Fibroblast of lung (primary cell): ENCODE data around the gene SH3PXD2A. TPM values are rescaled to one million over a fixed set of nuclear protein-coding genes. Genes with fewer than 3 reads are reported as not detected.

ENCODE experiments used
- DNase-seq, 2 donors: peaks; one replicate each; pipeline versions ENCODE4 v3.0.0 to v3.0.0-alpha.2; 2010; ENCODE audit warnings: low read depth in 2 of 2
- H2AFZ ChIP-seq: 2 replicates; pipeline ENCODE4 v1.5.1; 2012; ENCODE audit warnings: low read length, control low read depth, inconsistent platforms
- H3K27ac ChIP-seq: 2 replicates; pipeline ENCODE4 v1.5.1; 2011; ENCODE audit warnings: low read length, control low read depth; ENCODE audit not compliant: insufficient read depth
- H3K27me3 ChIP-seq: 2 replicates; pipeline ENCODE4 v1.5.1; 2011; ENCODE audit warnings: mild to moderate bottlenecking, low read length; ENCODE audit not compliant: control insufficient read depth, insufficient read depth
- H3K36me3 ChIP-seq: 2 replicates; pipeline ENCODE4 v1.5.1; 2011; ENCODE audit warnings: low read length; ENCODE audit not compliant: control insufficient read depth, insufficient read depth
- H3K4me1 ChIP-seq: 2 replicates; pipeline ENCODE4 v1.5.1; 2011; ENCODE audit warnings: low read length; ENCODE audit not compliant: control insufficient read depth, insufficient read depth; ENCODE audit errors: extremely low read depth
- H3K4me2 ChIP-seq: 2 replicates; pipeline ENCODE4 v1.5.1; 2011; ENCODE audit warnings: low read length, control low read depth; ENCODE audit not compliant: insufficient read depth; ENCODE audit errors: extremely low read depth
- H3K4me3 ChIP-seq, 4 experiments: fragments of 200-600 bp in 1 of 4; sonication (generic) in 1 of 4; replicated peaks in 1 of 4; 2 replicates each; pipeline ENCODE4 v1.5.1; 2011 to 2016; ENCODE audit warnings: low read length in 4 of 4, low read depth in 3 of 4, mild to moderate bottlenecking in 3 of 4, control low read depth in 2 of 4, inconsistent platforms in 1 of 4, mixed read lengths in 1 of 4; ENCODE audit not compliant: insufficient read depth in 1 of 4; ENCODE audit errors: control extremely low read depth in 1 of 4
- H3K79me2 ChIP-seq: 2 replicates; pipeline ENCODE4 v1.5.1; 2012; ENCODE audit warnings: mild to moderate bottlenecking, low read length, inconsistent platforms; ENCODE audit not compliant: control insufficient read depth, insufficient read depth
- H3K9ac ChIP-seq: 2 replicates; pipeline ENCODE4 v1.5.1; 2011; ENCODE audit warnings: mild to moderate bottlenecking, low read length, control low read depth; ENCODE audit not compliant: insufficient read depth
- H3K9me3 ChIP-seq: 2 replicates; pipeline ENCODE4 v1.5.1; 2012; ENCODE audit warnings: low read depth, low read length; ENCODE audit not compliant: control insufficient read depth, insufficient read depth
- H4K20me1 ChIP-seq: 2 replicates; pipeline ENCODE4 v1.5.1; 2011; ENCODE audit warnings: low read length; ENCODE audit not compliant: control insufficient read depth, insufficient read depth; ENCODE audit errors: extremely low read depth
- CTCF ChIP-seq, 2 donors: IDR thresholded peaks in 1 of 2; conservative IDR thresholded peaks in 1 of 2; 1 replicate in 1 of 2; 2 replicates in 1 of 2; pipeline ENCODE4 v1.5.1; 2011 to 2012; ENCODE audit warnings: low read length in 2 of 2, control low read depth in 1 of 2, inconsistent platforms in 1 of 2, low read depth in 1 of 2, mild to moderate bottlenecking in 1 of 2
- EZH2 ChIP-seq: IDR thresholded peaks from 2 replicates; pipeline ENCODE4 v1.5.1; 2012; ENCODE audit warnings: low read length, control low read depth, mild to moderate bottlenecking; ENCODE audit errors: missing control alignments
- polyA plus RNA-seq, 2 donors: library from polyadenylated mRNA; depleted of rRNA in 1 of 2; stranded (reverse) in 1 of 2; unstranded in 1 of 2; fragments of >200 nt; gene quantifications; 2 replicates each; pipeline ENCODE4 v1.2.1, GENCODE V29; 2011 to 2012; ENCODE audit warnings: missing spikeins in 1 of 2
- total RNA-seq: library from RNA; depleted of rRNA; stranded (reverse); fragments of >200 nt; gene quantifications from 2 replicates; pipeline ENCODE4 v1.2.1, GENCODE V29; 2014

SH3PXD2A gene
- total and polyA plus RNA-seq, 2 donors (not counting 1 experiment from before 2014, with no cell fraction given) = 25.5 to 33.2 TPM

- Histone ChIP-seq H3K36me3 (no peaks in the 10 kb centered on the region), H3K9me3 (no peaks in the 10 kb centered on the region), H3K79me2 (no peaks in the 10 kb centered on the region)
Measured at GRCh38 chr10:103552856-103553742, 302.3 kb downstream of the SH3PXD2A start.

GRCh38 chr10:103551619-103552602, 303.5 kb downstream of the SH3PXD2A start:
- Histone ChIP-seq H3K4me3 (no peak overlapping the region), H3K36me3 (no peaks in the 10 kb centered on the region), H3K9me3 (no peaks in the 10 kb centered on the region), H3K4me2 (no peak overlapping the region), H3K27ac (no peak overlapping the region), H3K27me3 (peaks cover 28% of the 10 kb centered on the region), H3K9ac (no peak overlapping the region), H4K20me1 (no peaks in the 10 kb centered on the region), H3K4me1 (peaks cover 4% of the 10 kb centered on the region), H2AFZ (no peak overlapping the region), H3K79me2 (no peaks in the 10 kb centered on the region)
- no peak for DNase-seq
- no peak for TF ChIP-seq CTCF (conservative IDR thresholded peaks at IDR 0.05 in 1 of 2, IDR thresholded peaks at IDR 0.05 in 1 of 2; ENCODE audit: low read depth in 1 of 2, low read length in 2 of 2)

More at GRCh38 chr10:103552856-103553742, 302.3 kb downstream of the SH3PXD2A start:
- no peak for TF ChIP-seq CTCF (conservative IDR thresholded peaks at IDR 0.05 in 1 of 2, IDR thresholded peaks at IDR 0.05 in 1 of 2; ENCODE audit: low read depth in 1 of 2, low read length in 2 of 2)
- no peak for TF ChIP-seq EZH2
- H3K4me2 ChIP-seq = no peak overlapping the region
- no peaks in the 10 kb centered on the region for H4K20me1 ChIP-seq
- DNase-seq = no peak
- H3K4me3 ChIP-seq = no peak overlapping the region
- H3K9ac ChIP-seq = no peak overlapping the region
- H3K27ac ChIP-seq = no peak overlapping the region
- peaks cover 24% of the 10 kb centered on the region for H3K27me3 ChIP-seq
- no peak overlapping the region for H2AFZ ChIP-seq
- H3K4me1 ChIP-seq = peaks cover 4% of the 10 kb centered on the region

GRCh38 chr10:103550229-103550628, 305.1 kb downstream of the SH3PXD2A start:
- H3K27me3 ChIP-seq = peaks cover 32% of the 10 kb centered on the region
- H3K4me2 ChIP-seq = no peak overlapping the region
- DNase-seq = no peak
- peaks cover 4% of the 10 kb centered on the region for H3K4me1 ChIP-seq
- no peaks in the 10 kb centered on the region for H3K9me3 ChIP-seq
- TF ChIP-seq CTCF (conservative IDR thresholded peaks at IDR 0.05 in 1 of 2, IDR thresholded peaks at IDR 0.05 in 1 of 2; ENCODE audit: low read depth in 1 of 2, low read length in 2 of 2) (no peak), EZH2 (no peak)
- no peaks in the 10 kb centered on the region for H3K79me2 ChIP-seq
- no peak overlapping the region for H3K27ac ChIP-seq
- no peak overlapping the region for H2AFZ ChIP-seq
- H3K36me3 ChIP-seq = no peaks in the 10 kb centered on the region
- H4K20me1 ChIP-seq = no peaks in the 10 kb centered on the region
- no peak overlapping the region for H3K4me3 ChIP-seq
- H3K9ac ChIP-seq = no peak overlapping the region
